Adrenal gland (tissue), 12 donors: ENCODE measurements around the gene TEKT1. TPM values are rescaled to one million over a fixed set of nuclear protein-coding genes. Genes with fewer than 3 reads are reported as not detected.
"Not testable (repeated sequence)": the region's sequence is repeated elsewhere in the genome, so short reads cannot be mapped to it uniquely, and the experiment has no call there.

Experiments
- DNase-seq, 7 donors: peaks; one replicate each; pipeline ENCODE4 v3.0.0-alpha.2; 2019 to 2020
- H3K27ac ChIP-seq, 5 donors: fragments of 200-600 bp; sonication (generic) in 4 of 5; 1 replicate in 3 of 5; 2 replicates in 2 of 5; pipeline versions ENCODE4 v1.5.1 to v1.8.0; 2016 to 2020; ENCODE audit warnings: mild to moderate bottlenecking in 1 of 5
- H3K27me3 ChIP-seq: fragments of 200-600 bp; 2 replicates; pipeline ENCODE4 v1.8.0; 2021
- H3K36me3 ChIP-seq, 2 donors: fragments of 200-600 bp; replicated peaks in 1 of 2; 1 replicate in 1 of 2; 2 replicates in 1 of 2; pipeline versions ENCODE4 v1.5.1 to v1.8.0; 2018 to 2022
- H3K4me1 ChIP-seq, 2 donors: fragments of 200-600 bp; replicated peaks in 1 of 2; 1 replicate in 1 of 2; 2 replicates in 1 of 2; pipeline versions ENCODE4 v1.5.1 to v1.8.0; 2018 to 2021
- H3K4me3 ChIP-seq, 4 donors: fragments of 200-600 bp; sonication (generic) in 3 of 4; one replicate each; pipeline ENCODE4 v1.5.1; 2016 to 2018
- H3K9me3 ChIP-seq, 3 donors: fragments of 200-600 bp; sonication (generic) in 1 of 3; replicated peaks in 1 of 3; 1 replicate in 2 of 3; 2 replicates in 1 of 3; pipeline versions ENCODE4 v1.5.1 to v1.8.0; 2016 to 2021
- POLR2A ChIP-seq, 2 donors: fragments of 450-650 bp; IDR thresholded peaks; one replicate each; pipeline ENCODE4 v1.6.1; 2017; ENCODE audit warnings: antibody characterized with exemption in 2 of 2, mild to moderate bottlenecking in 2 of 2, moderate library complexity in 1 of 2
- WGBS, 4 donors: extraction: QIAGEN DNeasy Blood & Tissue Kit in 2 of 4; methylation state at CpG; one replicate each; pipeline versions ENCODE4 v1.1.5 to v1.1.7; 2013 to 2017; 5-methylcytosine and 5-hydroxymethylcytosine counted together
- intact Hi-C, 2 donors: fragments of 100-400 bp; cut with DNase I; formaldehyde crosslinking; loops; one replicate each; pipeline versions ENCODE4 v1.14.1 to v1.15.0; 2022 to 2023
- polyA plus RNA-seq, 3 donors: library from polyadenylated mRNA; stranded (reverse); fragments of 200-250 nt in 2 of 3; fragments of 350-450 nt in 1 of 3; fragmentation: Illumina TruSeq in 1 of 3; extraction: RNeasy Lipid Tissue Mini Kit (QIAGEN cat#74804) in 1 of 3; gene quantifications; one replicate each; pipeline ENCODE4 v1.2.3, GENCODE V29; 2013 to 2014
- total RNA-seq, 9 donors: library from RNA; depleted of rRNA in 4 of 9; stranded (reverse); fragments of >200 nt in 4 of 9; fragments of 120-200 nt in 1 of 9; fragmentation: NEBNext Ultra II Directional in 1 of 9; extraction: Animal tissue kit (Norgen Biotek cat#: 25700) in 1 of 9; gene quantifications; one replicate each; pipeline versions ENCODE4 v1.1.0 to v1.2.4, GENCODE V29; 2013 to 2023
- TF ChIP-seq, protein P1 (sequence below), 6 experiments: fragments of 450-650 bp in 4 of 6; fragments of 200-600 bp in 2 of 6; sonication (generic) in 1 of 6; IDR thresholded peaks; 1 replicate in 5 of 6; 2 replicates in 1 of 6; pipeline versions ENCODE4 v1.5.1 to v1.8.0; 2016 to 2021; ENCODE audit warnings: antibody characterized with exemption in 6 of 6, mild to moderate bottlenecking in 2 of 6, moderate library complexity in 1 of 6
- donor health status: healthy with polysubstance abuse.
- donor health status: Bipolar disorder and iron deficiency.
- donor health status: DM: yes; HTN: yes; CAD: no.
- donor health status: DM: no; HTN: no; CAD: no.
- donor health status: DM: no; HTN: no; CAD: no.
- donor health status: DM: yes; HTN: yes; CAD: no.

Gene TEKT1
- total and polyA plus RNA-seq, 12 donors = 0.06 to 0.55 (median 0.16) TPM; not detected in 8

DNA sequence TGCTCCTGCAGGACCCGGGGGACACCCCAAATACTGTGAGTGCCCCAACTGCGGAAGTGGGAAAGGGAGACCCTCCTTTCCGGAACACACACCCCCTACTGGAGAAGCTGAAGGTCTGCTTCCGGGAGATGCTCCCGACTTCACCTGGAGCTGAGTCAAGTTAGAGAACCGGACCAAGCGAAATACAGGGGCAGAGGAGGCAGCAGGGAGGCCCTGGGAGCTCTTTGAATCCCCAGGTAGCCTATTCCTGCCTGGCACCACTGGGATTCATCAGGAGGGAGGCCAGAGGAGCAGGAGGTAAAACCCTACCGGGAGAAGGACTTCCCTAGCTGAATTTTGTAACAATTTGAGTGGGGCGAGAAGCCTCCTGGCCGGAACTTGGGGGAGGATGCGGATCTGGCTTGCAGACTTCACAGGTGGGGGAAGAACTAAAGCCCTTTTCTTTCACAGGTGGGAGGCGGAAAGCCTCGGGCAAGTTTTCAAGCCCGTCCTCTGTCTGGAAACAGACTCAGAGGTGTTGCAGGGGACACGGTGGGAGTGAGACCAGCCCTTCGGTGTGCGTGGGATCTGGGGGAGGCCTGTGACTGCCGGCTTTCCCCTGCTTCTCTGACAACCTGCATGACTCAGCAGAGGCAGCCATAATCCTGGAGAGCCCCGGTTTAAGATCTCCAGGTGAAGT, 22.4 kb upstream of the TEKT1 start:
- Histone ChIP-seq H3K27me3 (no peaks in the 10 kb centered on the region), H3K36me3 (no peaks in the 10 kb centered on the region), H3K9me3 (no peaks in the 10 kb centered on the region), H3K4me3 (no peak overlapping the region), H3K4me1 (no peaks in the 10 kb centered on the region), H3K27ac (no peak overlapping the region)
- no peak for TF ChIP-seq POLR2A (IDR thresholded peaks at IDR 0.05)
- TF ChIP-seq, protein P1, sequence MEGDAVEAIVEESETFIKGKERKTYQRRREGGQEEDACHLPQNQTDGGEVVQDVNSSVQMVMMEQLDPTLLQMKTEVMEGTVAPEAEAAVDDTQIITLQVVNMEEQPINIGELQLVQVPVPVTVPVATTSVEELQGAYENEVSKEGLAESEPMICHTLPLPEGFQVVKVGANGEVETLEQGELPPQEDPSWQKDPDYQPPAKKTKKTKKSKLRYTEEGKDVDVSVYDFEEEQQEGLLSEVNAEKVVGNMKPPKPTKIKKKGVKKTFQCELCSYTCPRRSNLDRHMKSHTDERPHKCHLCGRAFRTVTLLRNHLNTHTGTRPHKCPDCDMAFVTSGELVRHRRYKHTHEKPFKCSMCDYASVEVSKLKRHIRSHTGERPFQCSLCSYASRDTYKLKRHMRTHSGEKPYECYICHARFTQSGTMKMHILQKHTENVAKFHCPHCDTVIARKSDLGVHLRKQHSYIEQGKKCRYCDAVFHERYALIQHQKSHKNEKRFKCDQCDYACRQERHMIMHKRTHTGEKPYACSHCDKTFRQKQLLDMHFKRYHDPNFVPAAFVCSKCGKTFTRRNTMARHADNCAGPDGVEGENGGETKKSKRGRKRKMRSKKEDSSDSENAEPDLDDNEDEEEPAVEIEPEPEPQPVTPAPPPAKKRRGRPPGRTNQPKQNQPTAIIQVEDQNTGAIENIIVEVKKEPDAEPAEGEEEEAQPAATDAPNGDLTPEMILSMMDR (IDR thresholded peaks at IDR 0.05) = no peak
- no peak for DNase-seq
- intact Hi-C loops = no loop called here
- 27 to 29% (median 28%) methylated on average over 19 of the region's 19 CpGs for WGBS, 4 donors

DNA sequence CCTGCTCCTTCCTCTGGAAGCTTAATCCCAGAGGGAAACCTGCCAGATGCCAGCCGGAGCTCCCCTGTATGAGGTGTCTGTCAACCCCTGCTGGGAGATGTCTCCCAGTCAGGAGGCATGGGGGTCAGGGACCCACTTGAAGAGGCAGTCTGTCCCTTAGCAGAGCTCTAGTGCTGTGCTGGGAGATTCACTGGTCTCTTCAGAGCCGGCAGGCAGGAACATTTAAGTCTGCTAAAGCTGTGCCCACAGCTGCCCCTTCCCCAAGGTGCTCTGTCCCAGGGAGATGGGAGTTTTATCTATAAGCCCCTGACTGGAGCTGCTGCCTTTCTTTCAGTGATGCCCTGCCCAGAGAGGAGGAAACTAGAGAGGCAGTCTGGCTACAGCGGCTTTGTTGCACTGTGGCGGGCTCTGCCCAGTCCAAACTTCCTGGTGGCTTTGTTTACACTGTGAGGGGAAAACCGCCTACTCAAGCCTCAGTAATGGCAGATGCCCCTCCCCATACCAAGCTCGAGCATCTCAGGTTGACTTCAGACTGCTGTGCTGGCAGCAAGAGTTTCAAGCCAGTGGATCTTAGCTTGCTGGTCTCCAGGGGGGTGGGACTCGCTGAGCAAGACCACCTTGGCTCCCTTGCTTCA, 17.1 kb upstream of the TEKT1 start:
- H3K4me1 ChIP-seq, H3K9me3 ChIP-seq, H3K27me3 ChIP-seq, H3K36me3 ChIP-seq, DNase-seq, H3K27ac ChIP-seq, H3K4me3 ChIP-seq: not testable (repeated sequence)
- intact Hi-C loops = loop anchor here (5.0 to 10.0 kb wide), 3 partner anchors 159 to 184 kb away; no protein-coding TSS in a partner anchor
- 65 to 100% (median 84%) methylated on average over 2 to 7 of the region's 7 CpGs for WGBS, 4 donors

DNA sequence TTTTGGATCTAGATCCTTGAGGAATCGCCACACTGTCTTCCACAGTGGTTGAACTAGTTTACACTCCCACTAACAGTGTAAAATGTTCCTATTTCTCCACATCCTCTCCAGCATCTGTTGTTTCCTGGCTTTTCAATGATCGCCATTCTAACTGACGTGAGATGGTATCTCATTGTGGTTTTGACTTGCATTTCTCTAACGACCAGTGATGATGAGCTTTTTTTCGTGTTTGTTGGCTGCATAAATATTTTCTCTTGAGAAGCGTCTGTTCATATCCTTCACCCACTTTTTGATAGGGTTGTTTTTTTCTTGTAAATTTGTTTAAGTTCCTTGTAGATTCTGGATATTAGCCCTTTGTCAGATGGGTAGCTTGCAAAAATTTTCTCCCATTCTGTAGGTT, 14.6 kb upstream of the TEKT1 start:
- WGBS, 4 donors = 61 to 67% (median 62%) methylated on average over 6 of the region's 6 CpGs
- H3K4me3 ChIP-seq = not testable (repeated sequence)
- intact Hi-C loops = loop anchor here (2.0 to 10.0 kb wide), 4 partner anchors 27 to 181 kb away; no protein-coding TSS in a partner anchor

DNA sequence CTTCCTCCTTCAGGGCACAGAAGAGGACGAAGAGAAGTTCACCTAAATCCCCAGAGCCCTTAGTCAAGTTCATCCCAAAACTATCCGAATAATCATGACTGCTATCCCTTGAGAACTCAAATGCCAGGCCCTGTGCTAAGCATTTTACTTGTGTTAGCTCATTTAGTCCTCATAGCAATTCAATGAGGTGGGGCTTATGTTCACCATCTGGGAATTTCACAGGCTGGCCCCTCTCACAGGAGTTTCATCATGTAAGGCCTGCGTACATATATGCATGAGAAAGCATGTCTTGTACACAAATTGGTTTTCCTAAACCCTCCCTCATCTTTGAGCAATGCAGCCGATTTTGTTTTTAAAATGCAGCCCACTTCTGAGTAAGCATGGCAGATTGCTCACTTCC, 12.9 kb upstream of the TEKT1 start:
- H3K27me3 ChIP-seq, H3K4me1 ChIP-seq, H3K27ac ChIP-seq, H3K9me3 ChIP-seq, H3K4me3 ChIP-seq, DNase-seq, H3K36me3 ChIP-seq: not testable (repeated sequence)
- WGBS, 4 donors = 66 to 74% (median 70%) methylated on average over 4 of the region's 4 CpGs
- intact Hi-C loops = loop anchor here in 1 of 2 donors (10.0 kb wide), 1 partner anchor 180 kb away; no protein-coding TSS in a partner anchor

More for the DNA sequence above, 14.6 kb upstream of the TEKT1 start:
- not testable (repeated sequence) for H3K27me3 ChIP-seq, H3K27ac ChIP-seq, DNase-seq, H3K9me3 ChIP-seq, H3K4me1 ChIP-seq, H3K36me3 ChIP-seq

DNA sequence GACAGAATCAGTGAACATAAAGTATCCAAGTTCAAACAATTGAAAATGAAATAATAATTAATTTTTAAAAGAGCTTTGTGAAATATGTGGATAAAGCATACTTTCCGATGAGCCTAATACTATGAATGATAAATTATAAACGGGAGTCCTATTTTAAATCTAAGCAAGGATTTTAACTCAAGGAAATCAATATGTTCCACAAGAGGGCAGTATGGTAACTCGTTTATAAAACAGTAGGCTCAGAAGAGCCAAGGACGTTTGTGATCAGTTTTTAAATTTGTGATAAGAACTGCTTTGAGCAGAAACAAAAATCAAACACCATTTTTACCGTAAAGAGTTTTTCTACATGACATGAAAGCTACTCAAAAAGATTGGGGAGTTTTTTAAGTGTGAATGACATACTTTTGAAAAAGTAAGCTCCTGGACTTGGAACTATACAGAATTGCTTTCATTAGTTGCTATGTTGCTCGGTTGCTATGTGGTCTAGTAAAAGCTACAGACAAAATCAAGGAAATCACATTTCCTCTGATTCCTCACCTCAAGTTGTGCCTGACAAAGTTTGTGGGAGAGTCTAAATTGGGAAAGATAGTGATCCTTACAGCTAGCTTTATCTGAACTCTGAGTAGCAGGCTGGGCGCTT, 11.8 kb upstream of the TEKT1 start:
- 16 to 22% (median 20%) methylated on average over 7 of the region's 7 CpGs for WGBS, 4 donors
- no peak for DNase-seq
- intact Hi-C loops = loop anchor here in 1 of 2 donors (10.0 kb wide), 1 partner anchor 179 kb away; no protein-coding TSS in a partner anchor
- Histone ChIP-seq H3K27ac (no peak overlapping the region), H3K4me1 (peaks cover 0 to 5% of the 10 kb centered on the region in 2 donors), H3K27me3 (peaks cover 14% of the 10 kb centered on the region), H3K4me3 (no peak overlapping the region), H3K36me3 (no peaks in the 10 kb centered on the region), H3K9me3 (no peaks in the 10 kb centered on the region)
- TF ChIP-seq POLR2A (IDR thresholded peaks at IDR 0.05) = no peak
- TF ChIP-seq, protein P1 (IDR thresholded peaks at IDR 0.05) = peak; percentile 33 to 62 (median 58)

DNA sequence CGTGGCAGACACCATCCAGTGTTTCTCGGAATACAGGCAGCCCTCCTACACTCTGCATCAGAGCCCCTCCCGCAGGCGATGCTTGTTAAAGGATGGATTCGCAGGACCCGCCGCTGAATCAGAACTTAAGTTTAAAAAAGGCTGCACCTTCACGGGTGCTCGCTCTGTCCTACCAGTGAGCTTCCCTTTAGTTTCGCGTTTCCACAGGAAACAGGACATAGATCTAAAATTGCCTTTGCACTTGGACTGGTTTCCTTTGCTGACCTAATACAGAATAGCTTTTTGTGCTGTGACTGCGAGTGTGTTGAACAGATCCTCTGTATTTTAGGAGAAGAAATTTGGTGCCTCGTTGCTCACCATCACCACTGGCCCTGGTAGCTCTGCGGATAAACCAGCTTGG, 10.2 kb upstream of the TEKT1 start:
- DNase-seq, H3K4me3 ChIP-seq, H3K27ac ChIP-seq, H3K9me3 ChIP-seq, H3K4me1 ChIP-seq, H3K36me3 ChIP-seq: not testable (repeated sequence)
- H3K27me3 ChIP-seq = peaks cover 25% of the 10 kb centered on the region
- 22 to 30% (median 29%) methylated on average over 8 to 10 of the region's 14 CpGs for WGBS, 4 donors
- intact Hi-C loops = loop anchor here in 1 of 2 donors (10.0 kb wide), 1 partner anchor 177 kb away; no protein-coding TSS in a partner anchor
